NCI-H510A treated with DMSO at 0.1 percent for 48 hours (cell line): ENCODE data around the gene CACNA1S.

Experiments used
- DNase-seq: peaks from one replicate; lab custom pipeline; 2025; lab: John Stamatoyannopoulos, UW

The CACNA1S gene

DNA sequence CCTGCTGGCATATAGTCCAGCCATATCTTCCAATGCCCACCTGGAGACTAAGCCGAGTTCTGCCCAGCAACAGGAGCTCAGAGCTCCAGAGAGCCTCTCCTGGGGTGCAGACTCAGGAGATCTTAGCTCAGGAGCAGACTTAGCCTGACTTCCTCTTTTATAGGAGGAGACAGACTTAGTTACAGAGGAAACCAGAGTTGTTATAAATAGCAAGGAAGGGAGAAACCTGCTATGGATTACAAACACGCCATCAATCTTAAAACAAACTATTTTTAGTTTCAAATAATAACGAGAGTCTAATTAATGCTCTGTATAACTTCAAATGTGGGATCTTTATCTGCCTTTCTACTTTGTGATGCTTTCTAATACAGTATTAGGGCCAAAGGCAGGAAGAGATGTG, 85.4 kb downstream of the CACNA1S start:
- DNase-seq, result no peak

DNA sequence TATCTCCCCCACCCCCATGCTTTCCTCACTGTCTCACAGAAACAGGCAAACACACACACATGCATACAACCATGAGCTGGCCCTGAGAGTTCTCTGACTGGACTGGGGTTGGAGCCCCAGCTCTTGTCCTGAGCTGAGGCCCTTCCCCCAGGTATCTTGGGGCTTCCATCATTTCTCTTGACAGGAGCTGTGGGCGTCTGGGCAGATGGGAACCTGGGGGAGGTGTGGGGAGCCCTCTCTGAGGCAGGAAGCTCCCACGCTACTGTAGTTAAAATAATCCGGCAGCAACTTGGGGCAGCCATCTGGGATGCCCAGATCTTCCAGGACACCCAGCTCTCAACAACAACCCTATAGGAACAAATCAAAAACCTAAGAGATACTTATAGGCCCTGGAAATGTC, 86.0 kb downstream of the CACNA1S start:
- DNase-seq, result no peak

DNA sequence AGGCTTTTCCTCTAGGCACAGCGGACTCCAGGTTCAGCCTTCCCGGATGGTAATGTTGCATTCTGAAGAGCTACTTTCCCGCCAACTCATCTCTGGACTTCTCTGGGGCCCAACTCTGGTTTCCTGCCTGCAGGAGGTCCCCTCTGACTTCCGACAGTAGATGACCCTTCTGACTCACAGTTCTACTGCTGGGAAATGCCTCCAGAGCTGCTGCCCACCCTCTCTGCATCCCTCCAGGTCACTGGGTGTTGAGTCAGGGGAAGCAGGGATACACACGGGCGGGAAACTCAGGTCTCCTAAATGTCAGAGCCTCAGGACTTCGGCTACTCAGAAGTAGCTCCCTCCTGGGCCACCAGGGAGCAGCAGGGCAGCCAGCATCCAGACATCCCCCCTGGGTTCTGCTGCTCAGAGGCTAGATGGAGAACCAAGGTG, 86.6 kb downstream of the CACNA1S start:
- DNase-seq, result no peak

DNA sequence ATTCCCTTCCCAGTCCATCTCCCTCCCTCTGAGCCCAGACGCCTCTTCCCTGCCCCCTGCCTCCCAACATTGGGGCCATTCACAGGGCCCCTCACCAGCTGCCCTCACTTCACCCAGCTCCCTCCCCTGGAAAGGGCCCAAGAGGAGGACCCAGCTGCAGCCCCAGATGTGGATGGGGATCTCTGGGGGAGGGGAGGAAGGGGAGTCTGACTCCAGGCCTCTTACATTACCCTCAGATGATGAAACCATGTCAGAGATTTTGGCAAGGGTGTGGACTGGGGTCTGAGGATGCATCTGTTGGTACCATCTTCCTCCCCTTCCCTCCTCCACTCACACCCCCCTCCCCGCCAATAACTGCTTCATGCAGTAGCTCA, 87.6 kb downstream of the CACNA1S start:
- DNase-seq, result no peak

DNA sequence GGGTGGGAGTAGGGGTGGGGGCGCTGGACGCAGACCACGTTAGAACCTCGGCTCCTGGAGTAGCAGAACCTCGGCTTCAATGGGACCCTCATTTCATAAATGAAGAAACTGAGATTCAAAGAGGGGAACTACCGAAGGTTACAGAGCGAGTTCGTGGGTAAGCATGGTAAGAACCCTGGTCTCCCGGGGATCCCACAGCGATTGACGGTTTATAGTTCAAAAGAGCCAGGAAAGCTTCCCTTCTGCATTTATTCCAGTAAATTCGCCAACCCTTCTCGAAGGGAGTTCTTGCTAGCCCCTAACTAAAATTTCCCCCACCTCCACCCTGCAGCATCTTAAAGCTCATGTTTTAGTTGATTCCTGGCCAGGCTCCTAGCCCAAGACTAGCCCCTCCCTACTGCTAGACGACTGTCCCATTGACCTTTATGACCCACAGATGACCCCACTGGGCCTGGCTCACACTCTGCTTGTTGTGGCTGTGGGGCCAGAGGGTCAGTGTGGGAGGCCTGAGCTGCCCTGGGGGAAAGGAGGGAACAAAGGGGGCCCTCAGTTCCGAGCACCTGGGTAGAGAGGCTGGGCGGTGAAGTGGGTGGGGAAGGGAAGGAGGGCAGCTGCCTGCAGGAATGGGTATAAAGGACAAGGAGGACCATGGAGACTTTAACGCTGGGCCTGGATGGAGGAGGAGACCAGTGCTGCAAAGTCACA, 88.2 kb downstream of the CACNA1S start:
- no peak for DNase-seq

DNA sequence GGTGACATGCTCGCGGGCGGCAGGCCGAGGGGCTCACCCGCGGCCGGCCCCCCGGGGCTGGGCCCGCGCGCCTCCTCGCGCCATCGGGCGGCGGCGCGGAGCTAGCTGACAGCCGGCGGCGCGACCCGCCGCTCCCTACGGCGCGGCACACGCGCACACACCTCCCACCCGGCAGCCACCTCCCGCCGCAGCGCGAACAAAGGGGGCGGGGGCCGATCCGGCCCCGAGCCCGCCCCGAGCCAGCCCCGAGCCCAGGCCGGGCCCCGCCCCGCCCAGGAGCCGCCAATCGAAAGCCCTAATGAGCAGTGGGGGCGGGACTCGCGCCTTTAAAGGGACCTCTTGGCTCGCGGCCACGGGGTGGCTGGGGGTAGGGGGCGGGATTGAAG, 88.7 kb downstream of the CACNA1S start, which contains the start of gene KIF21B:
KIF21B (minus strand) TSS at position 198 of the 386 bp plus-strand sequence. CDS start 331 bp downstream, outside the sequence.
- DNase-seq, result peak; percentile 91

DNA sequence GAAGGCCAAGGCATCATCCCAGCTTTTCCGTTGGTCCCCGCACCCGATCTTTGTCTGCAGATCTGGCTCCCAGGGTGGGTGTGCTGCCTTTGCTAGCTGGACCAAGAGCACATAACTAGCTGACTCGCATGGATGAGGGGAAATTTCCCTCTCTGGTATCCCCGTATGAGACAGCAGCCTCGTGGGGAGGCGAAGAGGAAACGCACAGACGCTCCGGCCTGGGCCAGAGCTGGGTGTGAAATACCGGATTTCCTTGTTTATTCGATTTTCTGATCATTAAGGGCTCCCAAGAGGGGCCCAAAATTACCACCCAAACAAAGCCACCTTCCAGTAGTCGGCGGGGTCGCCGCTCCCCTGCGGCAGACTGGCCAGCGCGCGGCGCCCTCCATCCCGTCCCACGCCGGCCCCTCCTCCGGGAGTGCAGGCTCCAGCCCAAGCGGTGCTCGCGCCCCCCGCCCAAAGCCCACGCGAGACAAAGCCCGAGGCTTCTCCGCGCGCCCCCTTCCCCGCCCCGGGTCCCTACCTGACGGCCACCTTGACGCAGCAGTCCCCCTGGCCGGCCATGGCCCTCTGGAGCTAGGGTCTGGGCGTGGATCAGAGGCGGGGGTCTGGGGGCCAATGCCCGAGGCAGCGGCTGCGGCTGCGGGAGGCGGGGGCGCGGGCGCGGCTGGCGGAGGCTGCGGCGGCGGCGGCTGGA, 89.3 kb downstream of the CACNA1S start:
- no peak for DNase-seq

DNA sequence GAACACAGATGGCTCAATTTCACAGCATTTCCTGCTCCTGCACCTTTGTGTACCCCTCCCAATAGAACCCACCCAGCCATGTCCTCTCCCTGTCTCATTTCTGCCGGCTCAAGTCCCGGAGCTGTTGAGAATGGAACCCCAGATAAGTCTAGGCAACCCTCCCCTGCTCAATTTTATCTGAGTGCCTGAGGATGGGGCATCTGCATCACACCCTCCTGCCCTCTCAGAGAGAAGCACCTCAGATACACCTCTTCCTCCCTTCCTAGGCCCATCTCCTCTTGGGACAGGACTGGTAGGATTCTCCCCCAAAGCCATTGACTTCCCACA, 89.8 kb downstream of the CACNA1S start:
- DNase-seq, result no peak

DNA sequence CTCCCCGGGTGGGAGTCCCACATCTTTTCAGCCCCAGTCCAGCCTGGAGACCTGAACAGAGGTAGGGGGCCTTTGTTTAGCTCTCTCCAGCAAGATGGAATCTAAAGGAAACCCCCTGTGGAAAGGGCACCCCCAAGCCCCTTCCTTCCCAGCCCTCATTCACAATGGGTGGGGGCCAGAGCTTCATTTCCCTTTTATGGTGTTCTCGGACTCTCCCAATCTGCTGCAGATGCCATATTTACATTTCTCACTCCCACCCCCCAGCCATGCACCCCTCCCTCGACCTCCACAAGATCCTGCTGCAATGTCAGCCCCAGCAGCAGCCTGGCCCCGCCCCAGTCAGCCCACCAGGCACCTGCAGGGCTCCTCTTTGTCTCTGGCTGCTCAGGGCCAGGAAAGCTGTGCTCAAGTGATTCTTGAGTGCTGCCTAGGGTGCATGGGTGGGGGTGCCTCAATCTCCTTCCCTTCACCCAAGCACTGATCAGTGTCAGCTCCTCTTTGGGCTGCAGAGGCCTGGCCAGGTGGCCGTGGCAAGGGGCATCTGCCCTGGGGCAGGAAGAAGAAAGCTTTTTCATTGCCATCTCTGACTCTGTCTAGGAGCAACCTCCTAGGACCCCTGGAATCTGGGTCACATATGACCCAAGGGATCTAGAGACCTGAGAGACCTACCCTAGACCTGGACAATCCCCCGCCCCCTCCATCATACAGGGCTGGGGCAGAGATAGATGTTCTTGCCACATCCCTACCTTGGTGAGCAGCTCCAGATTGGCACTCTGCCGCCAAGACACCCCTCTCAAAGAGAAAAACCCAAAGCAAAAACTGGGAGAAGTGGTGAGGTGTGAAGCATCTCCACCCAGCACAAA, 90.4 kb downstream of the CACNA1S start:
- DNase-seq, result no peak

DNA sequence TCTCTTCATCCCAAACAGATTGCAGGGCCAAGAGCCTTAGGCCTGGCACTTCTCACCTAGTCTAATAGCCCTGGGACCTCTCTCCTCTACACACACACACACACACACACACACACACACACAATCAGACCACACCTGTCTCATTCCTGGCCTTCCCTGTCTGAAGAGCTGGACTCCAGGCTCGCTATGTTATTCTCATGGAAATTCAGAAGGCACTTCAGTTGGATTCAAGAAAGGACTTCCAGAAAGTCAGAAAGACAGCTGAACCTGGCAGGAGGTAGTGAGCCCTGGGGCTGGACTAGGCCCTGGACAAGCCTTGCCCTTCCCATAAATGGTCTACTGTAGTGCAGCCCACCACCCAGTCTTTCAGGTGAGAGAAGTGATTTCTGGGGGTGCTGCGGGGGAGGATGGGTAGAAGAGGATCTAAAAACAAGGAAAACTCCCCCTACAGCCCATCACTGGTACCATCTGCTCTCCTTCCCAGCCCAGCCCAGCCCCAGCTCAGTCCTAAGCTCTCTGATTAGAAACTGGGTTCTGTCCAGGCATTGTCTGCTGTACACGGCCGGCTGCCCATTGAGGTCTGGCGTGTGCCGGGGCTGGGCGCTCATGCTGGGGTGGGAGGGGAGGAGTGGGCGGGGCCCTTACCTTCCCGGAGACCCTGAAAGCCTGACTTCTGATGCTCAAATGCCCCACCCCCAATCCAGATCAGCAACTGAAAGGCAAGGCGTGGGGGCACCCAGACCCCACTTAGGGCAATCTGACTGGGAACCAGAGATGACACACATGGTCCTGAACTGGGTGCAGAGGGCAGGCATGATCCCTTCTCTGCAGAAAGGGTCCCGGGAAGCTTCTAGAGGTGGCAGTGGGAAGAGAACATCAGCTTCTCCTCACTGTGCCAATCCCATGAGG, 91.3 kb downstream of the CACNA1S start:
- DNase-seq, result peak; percentile 13

DNA sequence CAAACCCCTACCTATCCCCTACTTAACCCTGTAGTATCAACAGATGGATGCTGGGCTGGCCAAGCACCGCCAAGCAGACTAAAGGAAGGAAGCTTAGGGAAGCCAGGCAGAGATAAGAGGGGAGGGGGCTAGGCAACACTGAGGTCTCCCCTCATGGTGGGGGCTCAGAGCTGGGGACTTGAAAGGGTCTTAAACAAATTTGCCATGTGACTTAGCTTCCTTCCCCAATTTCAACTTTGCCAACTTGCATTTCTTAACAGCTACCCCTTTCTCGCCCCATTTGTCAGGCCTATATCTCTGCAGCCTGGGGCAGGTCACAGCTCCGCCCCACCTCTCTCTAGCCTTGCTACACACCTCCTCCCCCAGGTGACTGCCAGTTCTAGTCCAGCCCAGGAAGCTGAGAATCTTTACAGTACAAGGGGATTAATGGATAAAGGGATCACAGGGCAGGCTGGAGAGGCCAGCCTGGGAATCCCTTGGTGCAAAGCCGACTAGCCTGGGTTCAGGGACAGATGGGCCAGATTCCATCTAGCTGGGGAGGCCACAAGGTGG, 92.1 kb downstream of the CACNA1S start:
- no peak for DNase-seq

DNA sequence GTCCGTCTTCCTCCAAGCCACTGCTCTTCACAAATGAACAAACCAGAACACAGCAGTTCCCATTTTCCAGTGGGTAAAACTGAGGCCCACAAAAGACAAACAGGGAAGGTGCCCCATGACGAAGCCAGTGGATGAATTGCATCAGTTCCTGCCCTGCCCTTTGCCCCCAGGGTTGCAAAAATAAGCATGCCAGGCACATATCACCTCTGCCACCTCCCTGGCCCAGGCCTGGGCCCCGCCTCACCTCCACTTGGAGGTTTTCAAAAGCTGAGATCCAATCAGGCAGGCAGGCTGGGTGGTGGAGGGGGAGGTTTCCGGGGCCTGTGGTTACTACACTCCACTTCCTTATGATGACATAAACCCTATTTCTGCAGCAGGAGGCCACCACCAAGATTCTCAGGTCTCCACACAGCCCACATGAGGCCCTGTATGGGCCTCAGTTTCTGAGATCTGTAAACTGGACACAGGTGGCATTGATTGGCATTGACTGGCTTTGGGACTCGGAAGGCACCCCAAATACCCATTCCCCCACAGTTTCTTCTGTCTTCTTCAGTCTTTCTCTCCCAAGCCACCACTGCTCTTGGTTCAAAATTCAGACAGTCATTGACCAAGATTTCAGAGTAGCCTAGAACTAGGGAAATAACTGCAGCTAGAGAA, 92.8 kb downstream of the CACNA1S start:
- peak; percentile 58 for DNase-seq

DNA sequence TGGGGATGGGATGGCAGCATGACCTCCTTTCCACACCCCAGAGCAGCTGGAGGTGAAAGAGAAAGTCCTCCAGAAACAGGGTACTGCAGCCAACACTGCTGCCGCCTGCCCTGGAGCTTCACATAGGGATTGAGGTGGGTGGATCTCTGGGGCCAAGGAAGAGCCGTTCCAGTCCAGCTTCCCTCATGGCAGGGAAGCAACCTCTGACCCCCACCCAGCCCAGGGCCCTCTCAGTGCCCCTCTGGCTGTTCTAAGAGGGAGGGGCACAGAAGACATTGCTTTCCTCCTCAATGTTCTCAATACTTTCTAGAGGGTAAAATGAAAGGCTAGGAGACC, 94.4 kb downstream of the CACNA1S start:
- no peak for DNase-seq

DNA sequence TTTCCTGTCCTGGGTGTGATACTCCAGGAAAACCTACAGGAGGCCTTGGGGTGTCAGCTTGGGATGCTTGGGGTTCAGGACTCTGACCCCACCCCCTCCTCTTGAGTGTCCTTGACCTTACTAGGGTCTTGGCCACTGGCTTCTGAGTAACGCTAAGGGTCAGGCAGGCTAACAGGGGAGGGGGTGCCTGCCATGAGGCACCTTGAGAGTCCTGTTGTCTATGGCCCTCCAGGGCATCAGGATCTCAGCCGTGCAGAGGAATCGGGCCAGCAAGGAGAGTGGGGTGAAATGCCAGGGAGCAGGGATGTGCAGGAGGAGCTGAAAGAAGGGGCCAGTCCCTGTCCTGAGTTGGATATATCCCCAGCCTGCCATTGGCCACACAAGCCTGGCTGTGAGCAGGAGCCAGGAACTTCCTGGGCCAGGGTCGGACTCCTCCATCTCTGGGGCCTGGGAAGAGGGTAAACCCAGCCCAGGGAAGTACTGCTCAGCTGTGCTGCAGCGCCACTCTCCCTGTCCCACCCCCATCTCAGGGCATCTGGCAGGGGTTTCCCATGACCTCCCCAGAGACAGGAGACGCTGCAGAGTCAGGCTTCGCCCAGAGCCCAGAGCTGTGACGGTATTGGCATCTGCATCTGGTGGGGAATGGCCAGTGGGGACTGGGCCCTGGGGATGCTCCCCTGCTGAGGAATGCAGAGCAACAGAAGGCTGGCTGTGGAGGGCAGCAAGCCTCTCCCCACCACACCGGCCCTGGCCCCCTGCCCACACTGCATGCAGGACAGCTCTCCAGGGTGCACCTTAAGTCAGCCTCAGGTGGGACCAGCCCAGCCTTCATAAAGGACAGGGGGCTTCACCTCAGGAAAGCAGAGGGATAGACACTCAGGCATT, 95.0 kb downstream of the CACNA1S start:
- no peak for DNase-seq

DNA sequence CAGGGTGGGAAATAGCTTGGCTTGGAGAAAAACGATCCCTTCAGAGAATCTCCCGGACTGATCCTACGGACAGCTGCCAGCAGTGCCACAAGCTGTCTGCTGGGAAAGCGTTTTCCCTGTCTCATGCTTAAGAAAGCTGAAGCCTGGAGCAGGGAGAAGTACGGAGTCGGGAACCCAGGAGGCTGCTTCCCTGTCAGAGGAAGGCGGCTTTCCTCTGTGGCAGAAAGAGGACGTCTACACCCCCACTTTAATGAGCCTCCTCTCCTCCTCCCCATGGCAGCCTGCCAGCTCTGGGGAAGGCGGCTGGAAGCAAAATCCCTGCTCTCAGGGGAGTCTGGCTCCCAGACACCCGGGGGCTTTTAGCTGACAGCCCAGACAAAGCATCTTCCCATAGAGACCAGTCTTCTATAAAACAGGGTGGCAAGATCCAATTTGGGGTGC, 96.0 kb downstream of the CACNA1S start:
- peak; percentile 25 for DNase-seq

DNA sequence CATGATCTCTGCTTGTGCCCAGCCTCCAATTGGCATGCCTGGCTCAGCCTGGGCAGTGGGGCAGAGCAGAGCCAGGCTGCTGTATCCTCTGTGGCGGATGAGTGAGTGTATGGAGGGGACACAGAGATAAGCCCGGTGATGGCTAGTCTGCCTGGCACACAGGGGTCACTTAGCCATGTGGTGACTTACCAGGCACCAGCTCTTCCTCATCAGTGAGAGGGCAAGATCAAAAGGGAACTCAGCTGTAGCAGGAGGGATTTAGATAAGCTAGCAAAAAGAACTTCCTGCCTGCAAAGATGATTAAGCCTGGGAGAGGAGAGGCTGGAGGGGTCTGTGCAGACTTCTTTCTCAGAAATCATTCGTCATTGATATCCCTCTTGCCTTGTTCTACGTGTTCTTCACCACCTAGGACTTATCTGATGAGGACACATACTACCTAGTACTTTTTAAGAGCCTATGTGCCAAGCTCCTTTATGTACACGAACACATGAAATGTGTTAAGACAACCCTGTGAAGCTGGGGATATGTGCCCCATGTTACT, 96.6 kb downstream of the CACNA1S start:
- no peak for DNase-seq

DNA sequence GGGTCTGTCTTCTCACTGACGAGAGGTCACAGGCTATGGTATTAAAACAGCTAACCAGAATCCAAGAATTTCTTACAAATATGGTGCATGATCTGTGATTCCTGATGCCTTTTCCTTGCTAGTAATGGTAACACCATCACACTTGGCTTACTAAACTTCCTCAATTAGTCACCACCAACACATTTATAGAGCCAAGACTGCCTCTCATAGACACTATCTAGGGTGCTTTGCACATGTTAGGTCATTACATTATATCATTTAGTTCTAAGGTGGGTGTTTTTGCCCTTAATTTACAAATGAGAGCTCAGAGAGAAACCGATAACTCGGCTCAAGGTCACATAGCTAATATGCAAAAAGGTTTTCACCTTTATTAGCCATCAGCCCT, 97.4 kb downstream of the CACNA1S start:
- no peak for DNase-seq

DNA sequence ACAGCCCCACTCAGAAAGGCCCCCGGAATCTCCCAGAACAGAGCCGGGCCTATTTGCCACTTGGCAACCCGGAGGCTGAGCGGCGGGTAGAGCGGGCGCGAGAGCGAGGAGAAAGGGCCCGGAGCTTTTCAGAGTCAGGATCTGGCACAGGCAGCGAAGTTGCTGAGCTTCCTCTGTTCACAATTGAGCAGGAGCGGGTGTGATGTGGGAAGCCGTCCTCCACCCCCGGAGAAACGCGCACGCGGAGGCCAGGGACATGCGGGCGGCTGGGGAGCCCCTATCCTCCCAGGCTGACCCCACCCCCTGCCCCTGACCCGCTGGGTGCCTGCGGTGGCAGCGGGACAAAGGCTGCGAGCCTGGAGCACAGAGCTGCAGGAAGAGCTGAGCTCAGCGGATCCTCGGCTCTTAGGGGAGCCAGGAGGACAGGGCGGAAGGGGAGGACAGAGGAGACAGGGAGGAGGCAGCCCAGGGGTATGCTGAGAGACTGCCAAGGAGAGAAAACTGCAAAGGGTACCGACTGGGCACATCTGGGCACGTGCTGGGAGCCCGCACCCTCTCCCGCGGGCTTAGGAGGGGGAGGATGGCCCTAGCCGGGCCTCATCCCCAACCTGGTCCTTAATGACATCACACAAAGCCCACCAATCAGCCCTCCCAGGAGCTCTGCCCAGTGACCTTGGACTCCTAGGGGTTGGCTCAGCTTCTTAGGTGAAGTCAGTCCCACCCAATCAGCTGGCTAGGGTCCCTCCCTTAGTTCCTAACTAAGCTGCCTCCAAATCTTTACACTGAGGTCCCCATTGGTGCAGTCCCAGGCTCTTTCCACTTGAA, 98.0 kb downstream of the CACNA1S start:
- DNase-seq, result no peak

DNA sequence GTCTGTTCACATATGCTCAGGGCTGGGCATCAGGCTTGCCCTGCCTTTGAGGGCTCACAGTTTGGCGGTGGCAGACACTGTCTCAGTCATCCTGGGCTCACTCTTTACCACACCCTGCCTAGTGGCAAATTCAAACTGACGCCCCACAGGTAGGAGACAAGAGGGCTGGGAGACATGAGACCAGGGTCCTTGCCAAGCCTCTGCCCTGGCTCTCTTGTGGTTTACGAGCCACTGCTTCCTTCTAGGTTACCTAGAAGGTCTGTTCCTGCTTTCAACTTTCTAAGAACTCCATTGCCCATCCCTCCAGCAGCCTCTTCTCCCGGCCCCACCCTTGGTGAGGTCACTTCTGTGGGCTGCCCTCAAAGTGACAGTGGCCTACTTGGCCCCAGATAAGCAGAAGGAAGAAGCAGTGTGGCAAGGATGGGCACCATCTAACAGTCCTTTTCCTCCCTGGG, 99.2 kb downstream of the CACNA1S start:
- DNase-seq, result no peak
